HCT116 (cell line): ENCODE measurements around the gene ZNF41.

ENCODE experiments used
- CTCF ChIP-seq, 3 experiments: fragments of 200-600 bp in 1 of 3; sonication (generic) in 1 of 3; IDR thresholded peaks in 2 of 3; conservative IDR thresholded peaks in 1 of 3; 2 replicates each; pipeline ENCODE4 v1.5.1; 2012 to 2017; ENCODE audit warnings: low read depth in 2 of 3, low read length in 2 of 3, antibody characterized with exemption in 1 of 3, borderline replicate concordance in 1 of 3, control low read depth in 1 of 3, mild to moderate bottlenecking in 1 of 3, mixed read lengths in 1 of 3, mixed run types in 1 of 3, moderate library complexity in 1 of 3; ENCODE audit not compliant: insufficient read depth in 1 of 3
- EZH2phosphoT487 ChIP-seq: fragments of 200-600 bp; IDR thresholded peaks from 2 replicates; pipeline ENCODE4 v1.6.1; 2018; ENCODE audit warnings: antibody characterized with exemption, borderline replicate concordance
- POLR2AphosphoS5 ChIP-seq: IDR thresholded peaks from 2 replicates; pipeline ENCODE4 v1.6.1; 2011; ENCODE audit warnings: mild to moderate bottlenecking, low read depth, low read length, moderate library complexity

GRCh38 chrX:47515941-47516665 is 33.1 kb upstream of the ZNF41 start:
- TF ChIP-seq EZH2phosphoT487 = no peak
- TF ChIP-seq CTCF (IDR thresholded peaks at IDR 0.05 in 2 of 3, conservative IDR thresholded peaks at IDR 0.05 in 1 of 3; ENCODE audit: borderline replicate concordance in 1 of 3, insufficient read depth in 1 of 3, low read depth in 2 of 3, low read length in 2 of 3) = no peak
- TF ChIP-seq POLR2AphosphoS5 = no peak
